NOMO-1 (cell line): ENCODE data around the gene TRERF1.

Source experiments
- DNase-seq, 2 experiments: peaks; one replicate each; lab custom pipeline; 2025; ENCODE audit not compliant: unreplicated experiment in 2 of 2; lab: John Stamatoyannopoulos, UW

TRERF1 gene

DNA sequence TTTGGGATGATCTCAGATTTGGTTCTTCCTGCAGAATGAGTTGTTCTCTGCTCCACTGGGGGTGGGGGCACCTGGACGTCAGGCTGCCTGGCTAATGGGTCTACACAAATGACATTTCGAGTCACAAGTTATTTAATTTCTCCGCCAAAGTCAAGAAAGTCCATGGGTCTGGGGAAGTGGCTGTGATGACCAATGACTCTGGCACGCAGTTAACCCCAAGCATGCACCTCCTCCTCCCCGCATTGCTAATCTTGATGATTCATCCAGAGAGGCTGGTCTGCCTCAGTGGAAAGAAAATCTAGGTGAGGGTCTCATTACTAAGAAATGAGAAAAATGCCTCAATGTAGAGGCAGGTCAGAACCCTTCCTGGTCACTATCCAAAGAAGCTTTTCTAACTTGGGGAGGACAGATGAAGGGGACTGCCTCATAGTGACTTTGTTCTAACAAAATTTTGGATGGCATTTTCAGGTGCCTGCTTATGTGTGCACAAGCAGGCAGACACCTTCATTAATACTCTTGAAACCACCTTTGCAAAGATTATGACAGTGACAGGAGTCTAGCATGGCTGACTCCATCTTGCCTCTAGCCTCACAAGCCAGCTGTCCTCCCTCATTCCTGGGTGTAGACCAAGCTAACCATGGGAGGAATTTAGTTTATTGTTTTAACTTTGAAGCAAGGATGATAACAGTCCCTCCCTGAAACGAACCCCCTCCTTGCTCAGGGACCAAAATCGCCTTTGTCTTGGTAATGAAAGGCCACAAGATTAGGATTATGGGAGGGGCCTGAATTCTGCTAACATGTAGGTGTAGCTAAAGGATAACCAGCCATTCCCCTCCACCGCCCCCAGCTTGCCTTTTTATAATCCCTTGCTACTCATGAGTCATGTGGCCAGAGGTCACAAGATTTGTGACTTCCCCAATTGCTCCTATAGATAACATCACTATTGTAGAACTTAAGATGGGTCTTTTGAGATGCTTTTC, 135.4 kb downstream of the TRERF1 start:
- peak; percentile 62 to 66 for DNase-seq

GRCh38 chr6:42315259-42315990, 136.3 kb downstream of the TRERF1 start:
- no peak for DNase-seq

- no peak for DNase-seq
These were observed 137.0 kb downstream of the TRERF1 start for GRCh38 chr6:42314571-42315258.

DNA sequence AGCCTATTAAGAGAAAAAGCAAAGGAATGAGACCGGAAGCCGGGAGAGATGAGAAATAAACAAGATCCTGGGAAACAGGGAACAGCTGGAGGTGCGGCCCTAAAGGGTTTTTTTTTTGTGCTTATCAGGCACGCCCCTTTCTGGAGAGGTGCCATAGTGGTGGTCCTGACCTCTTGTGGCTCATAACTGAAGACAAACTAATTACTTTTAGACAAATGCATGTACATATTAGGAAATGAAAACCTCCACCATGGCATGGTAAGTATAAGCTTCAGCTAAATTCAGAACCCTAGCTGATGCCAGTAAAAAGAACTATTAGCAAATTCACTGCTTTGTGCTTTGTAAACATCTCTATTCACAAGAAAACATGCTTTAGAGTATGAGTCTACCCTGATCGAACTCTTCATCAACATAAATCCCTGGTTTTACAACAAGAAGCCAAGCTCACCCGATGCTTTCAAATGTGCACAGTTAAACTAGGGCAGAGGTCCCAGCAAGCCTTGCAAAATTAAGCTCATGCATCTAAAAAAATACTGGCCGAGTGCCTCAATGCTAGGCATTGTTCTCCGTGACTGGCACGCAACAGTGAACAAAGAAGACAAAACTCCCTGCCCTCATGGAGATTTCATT, 137.7 kb downstream of the TRERF1 start:
- no peak for DNase-seq

GRCh38 chr6:42313038-42313437, 138.7 kb downstream of the TRERF1 start:
- no peak for DNase-seq

GRCh38 chr6:42307141-42307470, 144.6 kb downstream of the TRERF1 start:
- no peak for DNase-seq

DNA sequence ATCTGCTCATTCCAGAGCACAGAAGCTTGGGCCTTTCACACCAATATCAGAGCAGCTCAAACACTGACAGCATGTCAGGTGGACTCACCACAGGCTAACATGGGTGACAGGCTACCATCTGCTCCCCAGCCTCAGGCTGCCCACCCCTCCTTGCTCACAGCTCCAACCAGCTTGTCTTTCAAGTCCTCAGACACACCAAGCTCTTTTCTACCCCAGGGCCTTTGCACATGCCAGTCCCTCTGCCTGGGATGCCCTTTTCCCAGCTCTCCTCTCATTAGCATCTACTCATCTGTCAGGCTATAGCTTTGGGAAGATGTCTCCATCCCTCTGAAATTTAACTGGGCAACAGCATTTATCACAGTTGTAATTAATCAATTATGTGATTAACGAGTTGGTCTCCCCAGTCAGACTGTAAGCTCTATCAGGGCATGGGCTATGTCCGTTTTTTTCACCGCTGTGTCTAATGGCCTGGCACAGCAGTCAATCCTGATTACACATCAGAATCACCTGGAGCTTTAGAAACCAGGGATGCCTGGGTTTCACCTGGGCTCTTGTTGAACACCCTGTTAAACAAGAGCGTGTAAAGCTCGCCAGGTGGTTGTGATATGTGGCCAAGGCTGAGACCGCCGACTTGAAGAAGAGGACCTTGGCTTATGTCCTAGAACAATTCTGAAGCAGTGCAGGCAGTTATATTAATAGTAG, 145.1 kb downstream of the TRERF1 start:
- no peak for DNase-seq

- no peak for DNase-seq
These were observed 147.5 kb downstream of the TRERF1 start for GRCh38 chr6:42304053-42304712.

DNA sequence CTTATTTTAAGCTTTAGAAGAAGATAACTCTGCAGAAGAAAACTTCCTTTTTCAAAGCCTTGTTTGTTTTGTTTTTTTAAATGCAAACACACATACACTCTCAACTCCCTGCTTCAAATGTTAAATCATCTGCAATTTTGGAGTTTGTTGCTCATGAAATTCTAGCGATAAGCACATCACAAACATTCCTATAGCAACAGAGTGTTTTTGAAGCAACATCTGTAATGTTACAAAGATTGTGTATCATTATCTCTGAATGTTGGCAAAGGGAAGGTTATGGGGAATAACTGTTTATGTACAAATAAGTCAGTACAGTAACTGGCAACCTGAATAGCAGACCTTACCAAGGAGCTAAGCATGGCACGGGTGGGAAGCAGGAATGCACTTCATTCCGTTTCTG, 149.3 kb downstream of the TRERF1 start:
- no peak for DNase-seq

- no peak for DNase-seq
These were observed 149.7 kb downstream of the TRERF1 start for GRCh38 chr6:42301986-42302385.

DNA sequence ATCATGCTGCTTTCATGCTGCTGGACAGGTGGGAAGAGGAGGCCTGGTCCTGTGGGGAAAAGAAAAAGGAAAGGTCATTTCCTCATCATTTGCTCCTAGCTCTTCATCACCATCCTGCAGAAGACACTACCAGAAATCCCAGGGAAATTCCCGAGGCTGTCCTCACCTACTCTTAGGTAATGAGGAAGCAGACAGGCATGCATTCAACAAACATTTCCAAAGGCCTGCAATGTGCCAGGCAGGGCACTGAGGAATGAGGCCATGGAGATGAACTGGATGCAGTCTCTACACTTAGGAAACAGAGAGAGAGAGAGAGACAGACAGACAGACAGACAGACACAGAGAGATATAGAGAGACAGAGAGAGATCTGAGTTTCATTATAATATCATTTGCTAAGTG, 151.0 kb downstream of the TRERF1 start:
- no peak for DNase-seq

DNA sequence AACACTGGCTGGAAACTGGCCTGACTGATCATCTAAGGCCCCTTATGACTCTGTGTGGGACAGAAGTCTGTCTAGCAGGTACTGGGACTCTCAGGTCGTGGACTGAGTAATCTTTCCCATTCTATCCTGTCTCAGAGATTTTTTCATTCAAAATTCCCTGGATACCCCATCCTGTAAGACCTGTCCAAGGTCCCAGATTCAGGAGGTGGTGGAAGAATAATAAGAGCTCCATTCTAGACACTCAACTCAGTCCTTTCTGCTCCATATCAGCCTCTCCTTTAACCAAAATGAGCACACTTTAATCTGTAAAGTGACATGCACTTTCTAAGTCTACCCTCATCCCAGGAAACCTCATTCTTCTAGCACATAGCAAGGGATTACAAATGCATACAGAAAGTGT, 151.5 kb downstream of the TRERF1 start:
- DNase-seq = no peak

GRCh38 chr6:42297661-42298060, 154.1 kb downstream of the TRERF1 start:
- no peak for DNase-seq

DNA sequence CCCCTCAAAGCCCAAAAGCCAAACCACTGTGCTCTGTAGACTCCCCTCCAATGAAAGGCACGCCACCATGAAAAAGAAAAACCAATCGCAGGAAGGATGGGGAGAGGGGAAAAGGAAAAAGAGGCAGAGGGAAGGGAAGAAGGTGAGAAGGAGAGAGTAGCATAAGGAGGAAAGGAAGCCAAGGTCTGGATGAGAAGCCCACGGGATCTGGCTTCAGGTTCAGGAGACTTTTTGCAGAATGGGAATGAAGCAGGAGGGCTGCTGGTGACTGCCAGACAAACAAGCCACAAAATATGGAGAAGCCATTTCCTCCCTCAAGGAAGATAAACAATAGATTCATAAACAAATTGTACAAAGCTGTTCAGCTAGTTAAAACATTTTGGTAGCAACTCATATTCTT, 155.1 kb downstream of the TRERF1 start:
- no peak for DNase-seq

DNA sequence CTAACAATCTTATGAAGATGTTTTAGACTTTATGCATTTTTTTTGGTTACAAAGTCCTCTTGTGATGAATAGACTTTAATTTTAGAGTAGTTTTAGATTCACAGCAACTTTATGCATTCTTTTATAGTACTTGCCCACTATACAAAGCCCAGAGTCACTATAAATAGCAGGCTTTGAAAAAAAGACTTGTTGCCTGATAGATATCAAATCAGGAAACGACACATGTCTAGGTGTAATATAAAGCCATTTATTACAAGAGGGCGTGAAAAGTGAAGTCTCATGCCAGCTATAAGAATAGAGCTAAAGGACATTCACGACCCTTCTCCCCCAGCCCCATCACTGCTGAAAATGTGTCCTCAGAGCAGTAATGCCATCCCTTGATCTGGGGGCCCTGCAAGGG, 156.0 kb downstream of the TRERF1 start:
- no peak for DNase-seq

GRCh38 chr6:42295181-42295580, 156.5 kb downstream of the TRERF1 start:
- no peak for DNase-seq

DNA sequence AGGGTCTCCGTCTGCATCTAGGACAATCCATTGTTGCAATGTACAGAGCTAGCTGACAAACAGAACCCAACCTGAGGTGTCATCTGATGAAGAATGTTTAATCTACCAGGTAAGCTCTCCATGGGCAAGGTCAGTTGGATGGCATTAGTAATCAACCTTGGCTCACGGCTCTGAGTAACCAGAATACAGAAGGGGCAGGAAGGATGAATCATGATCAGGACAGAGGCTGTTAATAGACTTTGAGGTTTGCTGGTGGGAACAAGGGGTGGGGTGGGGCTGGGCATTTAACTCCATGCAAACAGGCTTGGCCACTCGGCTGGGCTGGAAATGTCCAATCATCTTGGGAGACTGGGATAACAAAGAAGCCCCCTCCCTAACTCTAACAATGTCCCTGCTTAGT, 157.0 kb downstream of the TRERF1 start:
- DNase-seq = peak; percentile 24 to 55

GRCh38 chr6:42293386-42293977, 158.2 kb downstream of the TRERF1 start:
- DNase-seq = no peak

- no peak for DNase-seq
These were observed 159.6 kb downstream of the TRERF1 start for GRCh38 chr6:42292004-42292740.
